ENCODE results near the gene LRRC57.
"Not testable (repeated sequence)": the region's sequence is repeated elsewhere in the genome, so short reads cannot be mapped to it uniquely, and the experiment has no call there.

The LRRC57 gene

GRCh38 chr15:42548249-42549031 is at the start of gene LRRC57, which contains the start of gene HAUS2:
Gene LRRC57 (minus strand): TSS chr15:42548793. CDS start chr15:42548434, 359 bp downstream.
Gene HAUS2 (plus strand): TSS chr15:42548838. CDS start chr15:42548873, 35 bp downstream.
- peak; percentile 81 to 86 for DNase-seq (ENCODE audit: low read depth in 2 of 2)

DNA sequence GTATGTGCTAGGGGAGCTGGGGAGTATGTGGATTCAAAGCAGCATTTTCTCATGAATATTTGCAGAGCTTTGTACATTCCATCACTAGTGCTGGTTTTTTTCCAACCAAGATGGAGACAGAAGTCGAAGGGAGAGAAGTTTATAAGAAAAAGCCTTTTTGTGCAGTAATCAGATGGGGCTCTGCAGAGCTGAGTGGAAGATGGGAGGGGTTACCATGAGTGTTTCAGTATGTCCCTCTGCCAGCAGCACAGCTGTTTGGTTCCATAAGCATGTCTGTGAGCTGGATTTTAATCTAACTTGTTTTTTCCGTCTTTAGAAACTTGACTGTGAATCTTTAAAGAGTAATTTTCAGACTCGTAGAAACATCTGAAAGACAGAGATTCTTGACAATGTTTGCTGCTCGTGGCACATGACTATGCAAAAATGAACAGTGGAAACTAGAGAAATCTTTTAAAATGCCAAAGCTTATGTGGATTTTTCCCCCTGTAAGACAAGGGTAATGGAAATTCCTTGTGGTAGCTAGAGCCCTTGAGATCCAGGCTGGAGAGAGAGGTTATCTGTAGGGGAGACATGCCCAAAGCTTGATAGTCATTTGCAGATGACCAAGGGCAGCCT is 47.1 kb upstream of the LRRC57 start:
- no peak for DNase-seq (ENCODE audit: low read depth in 2 of 2)

DNA sequence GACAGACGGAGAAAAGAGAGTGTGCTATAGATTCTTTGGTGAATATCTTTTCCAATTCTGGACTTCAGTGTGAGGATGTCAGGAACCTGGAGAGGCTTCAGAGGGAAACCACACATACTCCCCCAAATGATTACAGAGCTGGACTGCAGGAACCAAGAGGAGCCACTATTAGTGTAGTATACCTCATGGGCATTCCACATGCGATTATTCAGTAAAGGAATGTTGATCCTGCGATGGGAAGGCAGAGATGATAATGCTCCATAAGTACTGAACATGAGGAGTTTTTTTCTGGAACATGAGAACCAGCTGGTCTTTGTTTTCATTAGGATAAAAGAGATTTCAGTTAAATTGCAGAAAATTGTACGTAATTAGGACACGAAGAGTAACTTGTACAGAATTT is 45.5 kb upstream of the LRRC57 start:
- no peak for DNase-seq (ENCODE audit: low read depth in 2 of 2)

DNA sequence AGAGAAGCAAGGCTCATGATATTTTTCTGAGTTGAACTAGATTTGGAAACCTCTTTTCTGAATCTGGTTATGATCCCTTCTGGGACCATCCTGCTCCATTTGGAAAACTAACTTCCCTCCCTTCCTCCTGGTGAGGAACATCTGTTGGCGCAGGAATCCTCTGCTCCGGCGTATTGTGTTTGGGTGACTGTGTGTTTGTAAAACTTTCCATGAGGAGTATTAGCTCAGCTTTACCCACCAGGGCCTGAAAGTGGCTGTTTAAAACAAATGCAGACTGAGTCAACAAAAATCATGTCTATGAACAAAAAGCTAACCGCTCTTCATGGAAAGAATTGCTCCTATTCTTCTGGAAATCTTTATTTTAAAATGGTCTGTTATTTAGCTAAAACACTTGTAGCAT is 44.5 kb upstream of the LRRC57 start:
- DNase-seq (ENCODE audit: low read depth in 2 of 2) = no peak

DNA sequence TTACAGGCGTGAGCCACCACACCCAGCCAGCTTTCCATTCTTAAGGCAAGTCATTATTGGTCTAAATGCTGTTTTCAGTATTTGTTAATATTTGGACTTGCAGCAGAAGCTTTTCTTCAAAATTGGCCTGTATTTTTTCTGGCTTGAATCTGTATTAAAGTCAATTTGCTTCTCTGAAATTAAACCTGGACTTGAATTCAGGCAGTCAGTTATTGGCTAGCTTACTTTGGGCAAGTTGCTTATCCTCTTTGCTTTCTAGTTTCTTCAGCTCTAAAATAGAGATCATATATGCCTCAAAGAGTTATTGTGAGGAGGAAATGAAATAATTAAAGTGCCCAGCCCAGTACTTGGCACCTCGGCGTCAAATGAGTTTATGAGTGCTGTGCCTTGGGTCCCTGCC is 44.1 kb upstream of the LRRC57 start:
- no peak for DNase-seq (ENCODE audit: low read depth in 2 of 2)

DNA sequence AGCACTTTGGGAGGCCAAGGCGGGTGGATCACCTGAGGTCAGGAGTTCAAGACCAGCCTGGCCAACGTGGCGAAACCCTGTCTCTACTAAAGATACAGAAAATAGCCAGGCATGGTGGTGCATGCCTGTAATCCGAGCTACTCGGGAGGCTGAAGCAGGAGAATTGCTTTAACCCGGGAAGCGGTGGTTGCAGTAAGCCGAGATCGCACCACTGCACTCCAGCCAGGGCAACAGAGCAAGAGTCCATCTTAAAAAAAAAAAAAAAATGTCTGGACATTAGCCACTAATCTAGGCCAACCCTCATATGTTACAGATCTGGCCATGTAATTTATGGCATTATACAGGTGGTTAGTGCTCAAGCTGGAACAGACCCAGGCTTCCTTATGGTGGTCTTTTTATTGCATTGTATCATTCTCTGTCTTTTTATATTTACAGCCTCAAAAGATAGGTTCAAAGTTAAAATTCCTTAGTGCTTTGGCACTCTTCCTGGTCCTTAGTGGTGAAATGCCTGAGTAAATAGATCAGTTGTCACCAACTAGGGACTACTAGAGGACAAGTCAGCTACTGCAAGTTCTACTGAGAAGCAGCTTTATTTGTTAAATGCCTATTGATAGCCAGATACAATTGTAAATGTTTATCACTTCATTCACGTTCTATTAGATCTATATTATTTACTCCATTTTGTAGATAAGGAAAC is 42.8 kb upstream of the LRRC57 start:
- no peak for DNase-seq (ENCODE audit: low read depth in 2 of 2)

GRCh38 chr15:42590619-42591237 is 42.1 kb upstream of the LRRC57 start:
- no peak for DNase-seq (ENCODE audit: low read depth in 2 of 2)

DNA sequence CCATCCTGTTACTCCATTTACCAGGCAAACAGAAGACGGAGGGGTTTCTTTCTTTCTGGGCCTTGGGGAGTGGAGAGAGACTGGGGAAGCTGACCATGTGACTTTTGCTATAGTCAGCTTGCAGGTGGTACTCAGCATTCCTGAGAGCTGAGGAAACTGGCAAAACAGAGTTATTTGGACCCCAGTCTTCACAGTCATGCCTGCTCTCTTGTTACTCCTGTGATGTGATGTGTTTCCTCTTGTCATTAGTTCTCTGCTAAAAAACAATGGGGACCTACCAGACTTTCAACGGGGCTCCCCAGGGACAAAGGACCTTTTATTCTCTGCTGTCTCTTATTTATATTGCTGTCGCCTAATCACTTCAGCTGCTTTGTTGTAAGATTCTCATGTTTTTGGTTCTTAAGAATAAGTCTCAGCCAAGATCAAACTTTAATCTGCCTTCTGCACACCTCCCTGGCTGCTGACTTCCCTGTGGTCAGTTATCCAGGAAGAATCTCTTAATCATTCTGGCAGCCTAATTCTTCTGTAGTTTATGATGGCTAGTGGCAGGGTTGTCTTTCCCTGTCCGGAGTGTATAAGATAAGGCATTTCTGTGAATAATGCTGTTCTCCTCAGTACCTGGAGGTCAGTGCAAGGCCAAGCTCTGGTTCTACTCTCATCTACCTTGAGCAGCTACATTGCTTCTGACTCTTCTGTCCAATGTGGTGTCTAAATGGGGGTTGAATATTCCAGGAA is 35.6 kb upstream of the LRRC57 start:
- DNase-seq (ENCODE audit: low read depth in 2 of 2) = no peak

DNA sequence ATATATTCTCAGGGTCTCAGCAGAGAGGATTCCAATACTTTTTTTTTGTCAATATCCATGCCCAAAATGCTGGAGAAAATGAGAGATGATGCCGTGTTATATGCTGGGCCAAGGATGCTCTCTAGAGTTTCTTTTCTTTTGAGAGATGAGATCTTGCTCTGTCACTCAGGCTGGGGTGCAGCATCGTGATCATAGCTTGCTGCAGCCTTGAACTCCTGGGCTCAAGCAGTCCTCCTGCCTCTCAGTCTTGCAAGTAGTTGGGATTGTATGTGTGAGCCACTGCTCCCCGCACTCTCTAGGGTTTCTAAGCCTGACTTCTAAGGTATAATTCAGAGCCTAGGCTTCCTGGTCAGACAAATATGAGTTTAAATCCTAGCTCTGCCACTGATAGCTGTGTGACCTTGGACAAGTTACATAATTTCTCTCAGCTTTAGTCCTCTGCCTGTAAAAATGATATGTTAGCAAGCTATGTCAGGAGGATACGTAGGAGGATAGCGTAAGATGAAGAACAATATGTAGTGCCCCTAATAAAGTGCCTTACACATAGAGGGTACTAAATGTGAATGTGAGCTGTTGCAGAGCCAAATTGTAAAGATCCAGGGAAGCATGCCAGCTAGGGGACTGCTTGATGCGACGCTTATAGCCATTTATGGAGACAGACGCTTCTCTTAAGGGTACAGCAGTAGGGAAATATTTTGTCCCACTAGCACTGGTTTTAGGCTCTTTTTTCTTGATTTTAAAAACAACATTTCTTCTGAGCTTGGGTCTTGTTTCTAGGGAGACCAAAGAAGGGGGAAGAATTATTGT is 34.2 kb upstream of the LRRC57 start:
- no peak for DNase-seq (ENCODE audit: low read depth in 2 of 2)

- DNase-seq (ENCODE audit: low read depth in 2 of 2) = peak; percentile 57 to 72
Observed at GRCh38 chr15:42581272-42581730, 32.7 kb upstream of the LRRC57 start.

GRCh38 chr15:42578984-42579537 is 30.5 kb upstream of the LRRC57 start:
- DNase-seq (ENCODE audit: low read depth in 2 of 2) = no peak

DNA sequence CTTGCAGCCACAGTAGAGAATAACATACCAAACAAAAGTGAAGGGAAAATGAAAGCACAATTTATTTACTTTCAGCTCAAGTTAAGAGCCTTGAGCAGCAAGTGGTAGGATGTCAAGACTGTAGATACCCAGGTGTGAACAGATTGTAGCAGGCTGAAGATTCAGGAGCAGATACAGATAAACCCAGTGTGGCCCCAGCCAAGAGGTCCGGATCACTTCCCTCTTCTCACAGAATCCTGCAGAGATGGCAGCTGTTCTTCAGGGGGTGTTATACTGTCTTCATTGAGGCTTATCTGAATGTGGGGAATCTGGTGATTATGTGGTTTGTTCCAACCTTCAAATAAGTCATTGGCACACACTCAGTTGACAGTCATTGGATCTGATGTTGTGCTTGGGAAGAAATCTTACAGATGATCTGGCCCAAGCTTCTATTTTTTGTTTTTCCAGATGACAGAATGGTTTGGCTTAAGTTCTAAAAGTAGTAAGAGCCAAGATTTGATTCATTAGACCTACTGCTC is 29.0 kb upstream of the LRRC57 start:
- no peak for DNase-seq (ENCODE audit: low read depth in 2 of 2)

DNA sequence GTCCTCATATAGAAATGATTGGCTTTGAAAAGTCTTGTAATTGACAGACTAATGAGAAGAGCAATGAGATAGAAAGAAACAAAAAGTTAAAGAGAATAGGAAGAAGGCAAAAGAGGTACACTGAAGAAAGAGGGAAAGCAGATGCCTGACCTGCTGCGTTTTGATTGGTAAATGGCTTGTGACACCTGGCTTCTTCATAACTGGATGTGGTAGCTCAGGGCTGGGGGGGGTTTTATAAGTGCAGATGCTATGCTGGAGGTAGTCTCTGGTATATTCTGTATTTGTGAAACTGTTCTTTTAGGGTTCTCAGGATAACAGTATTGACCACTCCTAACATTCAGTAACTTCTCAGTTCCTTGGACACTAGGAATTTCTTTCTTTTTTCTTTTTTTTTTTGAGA is 28.2 kb upstream of the LRRC57 start:
- no peak for DNase-seq (ENCODE audit: low read depth in 2 of 2)

- DNase-seq (ENCODE audit: low read depth in 2 of 2) = no peak
Observed at GRCh38 chr15:42576040-42576594, 27.5 kb upstream of the LRRC57 start.

DNA sequence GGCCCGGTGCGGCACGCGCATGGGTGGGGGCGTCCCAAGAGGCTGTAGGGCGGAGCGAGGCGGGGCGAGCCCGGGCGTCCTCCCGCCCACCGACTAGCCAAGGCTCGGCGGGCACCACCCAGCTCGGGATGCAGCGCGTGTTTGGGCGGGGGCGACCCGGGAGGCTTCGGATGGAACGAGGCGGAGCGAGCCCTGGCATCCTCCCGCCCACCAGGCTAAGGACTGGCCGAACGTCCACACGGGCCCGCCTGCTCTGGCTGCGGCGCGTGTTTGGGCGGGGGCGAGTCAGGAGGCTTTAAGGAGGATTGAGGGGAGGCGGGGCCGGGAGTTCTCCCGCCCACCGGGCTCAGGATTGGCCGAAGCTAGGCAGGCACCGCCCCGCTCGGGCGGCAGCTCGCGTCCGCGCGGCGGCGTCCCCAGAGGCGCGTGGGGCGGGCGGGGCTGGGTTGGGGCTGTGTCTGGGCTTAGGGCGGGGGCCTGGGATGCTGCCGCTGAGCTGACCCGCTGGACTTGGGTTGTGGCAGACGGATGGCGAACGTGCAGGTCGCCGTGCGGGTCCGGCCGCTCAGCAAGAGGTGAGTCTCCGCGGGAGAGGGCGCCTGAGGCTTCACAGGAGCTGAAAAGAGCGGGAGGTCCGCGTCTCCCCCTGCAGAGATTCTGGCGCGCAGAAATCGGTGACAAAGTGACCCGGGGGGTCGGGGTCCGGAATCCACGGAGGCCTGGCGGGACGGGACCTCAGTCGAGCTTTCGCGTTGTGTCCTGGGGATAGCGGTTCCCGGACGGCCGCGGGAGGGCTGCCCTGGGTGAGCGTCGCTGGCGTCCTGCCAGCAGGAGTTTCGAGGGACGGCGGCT is 26.8 kb upstream of the LRRC57 start, which contains the start of gene STARD9:
Gene STARD9 (plus strand): TSS at position 419 of the 852 bp plus-strand sequence. CDS start 110 bp downstream, at position 529.
- peak; percentile 90 to 96 for DNase-seq (ENCODE audit: low read depth in 2 of 2)

DNA sequence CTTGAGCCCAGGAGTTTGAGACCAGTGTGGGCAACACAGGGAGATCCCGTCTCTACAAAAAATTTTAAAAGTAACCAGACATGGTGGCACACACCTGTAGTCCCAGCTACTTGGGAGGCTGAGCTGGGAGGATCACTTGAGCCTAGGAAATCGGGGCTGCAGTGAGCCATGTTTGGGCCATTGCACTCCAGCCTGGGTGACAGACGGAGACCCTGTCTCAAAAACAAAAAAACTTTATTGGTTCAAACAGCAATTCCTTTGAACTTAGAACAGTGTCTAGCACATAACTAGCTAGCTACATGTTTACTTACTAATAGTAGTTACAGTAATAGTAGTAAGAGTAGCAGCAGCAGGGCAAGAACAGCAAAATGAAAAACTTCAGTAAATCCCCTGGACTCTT is 10.1 kb upstream of the LRRC57 start:
- DNase-seq (ENCODE audit: low read depth in 2 of 2) = no peak

- DNase-seq (ENCODE audit: low read depth in 2 of 2) = not testable (repeated sequence)
Observed at GRCh38 chr15:42556550-42557207, 8.1 kb upstream of the LRRC57 start.

GRCh38 chr15:42553554-42553953 is 5.0 kb upstream of the LRRC57 start:
- no peak for DNase-seq (ENCODE audit: low read depth in 2 of 2)

Measured in stimulated activated CD4-positive, alpha-beta T cell treated with anti-CD3 and anti-CD28 coated beads, Interleukin-12 subunit alpha, Interleukin-12 subunit beta, amount 100 ng/mL, for 24 hours (primary cell).